ENCODE results near the gene RAPGEF2.

DNA sequence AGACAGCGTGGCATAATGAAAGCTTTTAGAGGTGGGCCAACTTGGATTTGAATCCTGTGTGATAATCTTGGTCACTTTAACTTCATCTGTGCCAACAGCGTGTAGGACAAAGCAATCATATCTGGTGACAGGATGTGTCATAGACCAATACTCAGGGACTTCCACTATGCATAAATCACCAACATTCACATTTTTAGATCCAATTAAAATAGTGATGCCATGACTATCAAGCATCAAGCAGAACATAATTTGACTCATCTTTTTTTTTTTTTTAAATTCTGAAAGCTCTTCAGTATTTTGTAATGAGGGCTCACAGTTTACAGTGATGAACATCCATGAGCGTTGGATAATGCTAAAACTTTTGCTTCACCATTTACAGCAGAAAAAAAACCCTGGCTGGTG is 27.3 kb upstream of the RAPGEF2 start:
- TF ChIP-seq, protein P1, sequence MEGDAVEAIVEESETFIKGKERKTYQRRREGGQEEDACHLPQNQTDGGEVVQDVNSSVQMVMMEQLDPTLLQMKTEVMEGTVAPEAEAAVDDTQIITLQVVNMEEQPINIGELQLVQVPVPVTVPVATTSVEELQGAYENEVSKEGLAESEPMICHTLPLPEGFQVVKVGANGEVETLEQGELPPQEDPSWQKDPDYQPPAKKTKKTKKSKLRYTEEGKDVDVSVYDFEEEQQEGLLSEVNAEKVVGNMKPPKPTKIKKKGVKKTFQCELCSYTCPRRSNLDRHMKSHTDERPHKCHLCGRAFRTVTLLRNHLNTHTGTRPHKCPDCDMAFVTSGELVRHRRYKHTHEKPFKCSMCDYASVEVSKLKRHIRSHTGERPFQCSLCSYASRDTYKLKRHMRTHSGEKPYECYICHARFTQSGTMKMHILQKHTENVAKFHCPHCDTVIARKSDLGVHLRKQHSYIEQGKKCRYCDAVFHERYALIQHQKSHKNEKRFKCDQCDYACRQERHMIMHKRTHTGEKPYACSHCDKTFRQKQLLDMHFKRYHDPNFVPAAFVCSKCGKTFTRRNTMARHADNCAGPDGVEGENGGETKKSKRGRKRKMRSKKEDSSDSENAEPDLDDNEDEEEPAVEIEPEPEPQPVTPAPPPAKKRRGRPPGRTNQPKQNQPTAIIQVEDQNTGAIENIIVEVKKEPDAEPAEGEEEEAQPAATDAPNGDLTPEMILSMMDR (IDR thresholded peaks at IDR 0.05; ENCODE audit: low read depth, low read length, poor library complexity, severe bottlenecking), result no peak
- TF ChIP-seq EZH2phosphoT487 (IDR thresholded peaks at IDR 0.05; ENCODE audit: borderline replicate concordance, low read length), result no peak
